ENCODE results near the gene PTTG1IP.

GRCh38 chr21:44836666-44837471 is 36.6 kb downstream of the PTTG1IP start:
- TF ChIP-seq, protein P1, sequence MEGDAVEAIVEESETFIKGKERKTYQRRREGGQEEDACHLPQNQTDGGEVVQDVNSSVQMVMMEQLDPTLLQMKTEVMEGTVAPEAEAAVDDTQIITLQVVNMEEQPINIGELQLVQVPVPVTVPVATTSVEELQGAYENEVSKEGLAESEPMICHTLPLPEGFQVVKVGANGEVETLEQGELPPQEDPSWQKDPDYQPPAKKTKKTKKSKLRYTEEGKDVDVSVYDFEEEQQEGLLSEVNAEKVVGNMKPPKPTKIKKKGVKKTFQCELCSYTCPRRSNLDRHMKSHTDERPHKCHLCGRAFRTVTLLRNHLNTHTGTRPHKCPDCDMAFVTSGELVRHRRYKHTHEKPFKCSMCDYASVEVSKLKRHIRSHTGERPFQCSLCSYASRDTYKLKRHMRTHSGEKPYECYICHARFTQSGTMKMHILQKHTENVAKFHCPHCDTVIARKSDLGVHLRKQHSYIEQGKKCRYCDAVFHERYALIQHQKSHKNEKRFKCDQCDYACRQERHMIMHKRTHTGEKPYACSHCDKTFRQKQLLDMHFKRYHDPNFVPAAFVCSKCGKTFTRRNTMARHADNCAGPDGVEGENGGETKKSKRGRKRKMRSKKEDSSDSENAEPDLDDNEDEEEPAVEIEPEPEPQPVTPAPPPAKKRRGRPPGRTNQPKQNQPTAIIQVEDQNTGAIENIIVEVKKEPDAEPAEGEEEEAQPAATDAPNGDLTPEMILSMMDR (IDR thresholded peaks at IDR 0.05): no peak
- no peak for TF ChIP-seq POLR2AphosphoS5 (IDR thresholded peaks at IDR 0.05)

Data from upper lobe of left lung (tissue), 4 donors.